Measurements from ENCODE around the gene TAX1BP1.

- TF ChIP-seq, protein P1, sequence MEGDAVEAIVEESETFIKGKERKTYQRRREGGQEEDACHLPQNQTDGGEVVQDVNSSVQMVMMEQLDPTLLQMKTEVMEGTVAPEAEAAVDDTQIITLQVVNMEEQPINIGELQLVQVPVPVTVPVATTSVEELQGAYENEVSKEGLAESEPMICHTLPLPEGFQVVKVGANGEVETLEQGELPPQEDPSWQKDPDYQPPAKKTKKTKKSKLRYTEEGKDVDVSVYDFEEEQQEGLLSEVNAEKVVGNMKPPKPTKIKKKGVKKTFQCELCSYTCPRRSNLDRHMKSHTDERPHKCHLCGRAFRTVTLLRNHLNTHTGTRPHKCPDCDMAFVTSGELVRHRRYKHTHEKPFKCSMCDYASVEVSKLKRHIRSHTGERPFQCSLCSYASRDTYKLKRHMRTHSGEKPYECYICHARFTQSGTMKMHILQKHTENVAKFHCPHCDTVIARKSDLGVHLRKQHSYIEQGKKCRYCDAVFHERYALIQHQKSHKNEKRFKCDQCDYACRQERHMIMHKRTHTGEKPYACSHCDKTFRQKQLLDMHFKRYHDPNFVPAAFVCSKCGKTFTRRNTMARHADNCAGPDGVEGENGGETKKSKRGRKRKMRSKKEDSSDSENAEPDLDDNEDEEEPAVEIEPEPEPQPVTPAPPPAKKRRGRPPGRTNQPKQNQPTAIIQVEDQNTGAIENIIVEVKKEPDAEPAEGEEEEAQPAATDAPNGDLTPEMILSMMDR (IDR thresholded peaks at IDR 0.05) = no peak
- no peak for TF ChIP-seq POLR2A (IDR thresholded peaks at IDR 0.05)
Measured at GRCh38 chr7:27750316-27750715, 10.4 kb downstream of the TAX1BP1 start.
